Thoracic aorta (tissue), 2 donors: ENCODE measurements around the gene ALKBH7. TPM values are rescaled to one million over a fixed set of nuclear protein-coding genes. Genes with fewer than 3 reads are reported as not detected.

Source experiments
- ATAC-seq: fragments of 150-250 bp; one replicate; pipeline ENCODE4 v1.8.0; 2017; ENCODE audit warnings: low read depth; ENCODE audit not compliant: insufficient number of reproducible peaks, low FRiP score
- DNase-seq: peaks from one replicate; pipeline ENCODE4 v3.0.0-alpha.2; 2020; ENCODE audit warnings: low spot score
- H3K27ac ChIP-seq, 2 donors: fragments of 200-600 bp; sonication (generic); 1 replicate in 1 of 2; 2 replicates in 1 of 2; pipeline ENCODE4 v1.5.1; 2016; ENCODE audit warnings: mild to moderate bottlenecking in 2 of 2, moderate library complexity in 2 of 2
- H3K27me3 ChIP-seq: fragments of 200-600 bp; sonication (generic); replicated peaks from 2 replicates; pipeline ENCODE4 v1.6.0; 2016; ENCODE audit warnings: mild to moderate bottlenecking; ENCODE audit not compliant: insufficient read depth
- H3K36me3 ChIP-seq: fragments of 200-600 bp; sonication (generic); one replicate; pipeline ENCODE4 v1.5.1; 2016
- H3K4me1 ChIP-seq, 2 donors: fragments of 200-600 bp; sonication (generic); 1 replicate in 1 of 2; 2 replicates in 1 of 2; pipeline versions ENCODE4 v1.5.1 to v1.6.0; 2016; ENCODE audit warnings: low read depth in 2 of 2, mild to moderate bottlenecking in 1 of 2; ENCODE audit not compliant: control insufficient read depth in 1 of 2
- H3K4me3 ChIP-seq: fragments of 200-600 bp; sonication (generic); 2 replicates; pipeline ENCODE4 v1.5.1; 2016; ENCODE audit warnings: mild to moderate bottlenecking
- H3K9me3 ChIP-seq: fragments of 200-600 bp; sonication (generic); 2 replicates; pipeline ENCODE4 v1.5.1; 2016
- CTCF ChIP-seq: fragments of 200-600 bp; sonication (generic); IDR thresholded peaks from one replicate; pipeline ENCODE4 v1.5.1; 2019; ENCODE audit warnings: antibody characterized with exemption
- total RNA-seq, 2 donors: library from RNA; depleted of rRNA; stranded (reverse); fragments of >200 nt; gene quantifications; one replicate each; pipeline versions ENCODE4 v1.1.0 to v1.2.3, GENCODE V29; 2016

The ALKBH7 gene
- total RNA-seq, 2 donors from 2014 or later = 29.1 to 37.6 TPM

DNA sequence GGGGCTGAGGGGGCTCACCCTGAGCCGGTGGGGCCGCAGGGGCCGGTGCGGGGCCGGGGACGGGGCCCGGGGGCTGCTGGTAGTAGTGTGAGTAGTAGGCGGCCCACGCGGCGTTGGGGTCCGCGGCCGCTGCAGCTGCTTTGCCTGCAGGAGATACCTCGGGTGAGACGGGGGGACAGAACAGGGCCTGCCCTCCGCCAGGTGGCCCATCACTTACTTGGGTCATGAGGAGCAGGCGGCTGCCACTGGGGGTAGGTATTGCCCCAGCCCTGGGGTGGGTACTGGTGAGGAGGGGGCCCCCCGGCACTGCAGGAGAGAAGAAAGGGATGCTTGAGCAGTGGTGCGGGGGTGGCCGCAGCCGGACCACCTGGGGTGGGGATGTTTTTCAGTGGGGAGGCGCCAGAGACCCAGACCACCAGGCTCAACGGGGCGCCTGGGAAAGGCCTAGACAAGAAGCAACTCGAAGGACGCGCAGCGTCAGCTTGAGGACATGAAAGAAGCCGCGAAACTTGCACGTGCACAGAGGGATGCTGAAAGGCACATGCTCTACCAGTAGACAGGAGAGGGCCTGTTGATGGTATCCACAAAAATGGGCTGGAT is 43.1 kb downstream of the ALKBH7 start:
- DNase-seq (no peak), ATAC-seq (no peak)
- no peak for TF ChIP-seq CTCF
- Histone ChIP-seq H3K27me3 (no peaks in the 10 kb centered on the region), H3K36me3 (peaks cover 65% of the 10 kb centered on the region), H3K4me3 (no peak overlapping the region), H3K9me3 (no peaks in the 10 kb centered on the region), H3K27ac (no peak overlapping the region), H3K4me1 (no peaks in the 10 kb centered on the region)

GRCh38 chr19:6416658-6417405 is 44.2 kb downstream of the ALKBH7 start:
- Histone ChIP-seq H3K4me3 (no peak overlapping the region), H3K36me3 (peaks cover 70% of the 10 kb centered on the region), H3K27ac (no peak overlapping the region), H3K27me3 (no peaks in the 10 kb centered on the region), H3K4me1 (peaks cover 0 to 5% of the 10 kb centered on the region in 2 donors), H3K9me3 (no peaks in the 10 kb centered on the region)
- no peak for DNase-seq
- TF ChIP-seq CTCF = no peak
- no peak for ATAC-seq

DNA sequence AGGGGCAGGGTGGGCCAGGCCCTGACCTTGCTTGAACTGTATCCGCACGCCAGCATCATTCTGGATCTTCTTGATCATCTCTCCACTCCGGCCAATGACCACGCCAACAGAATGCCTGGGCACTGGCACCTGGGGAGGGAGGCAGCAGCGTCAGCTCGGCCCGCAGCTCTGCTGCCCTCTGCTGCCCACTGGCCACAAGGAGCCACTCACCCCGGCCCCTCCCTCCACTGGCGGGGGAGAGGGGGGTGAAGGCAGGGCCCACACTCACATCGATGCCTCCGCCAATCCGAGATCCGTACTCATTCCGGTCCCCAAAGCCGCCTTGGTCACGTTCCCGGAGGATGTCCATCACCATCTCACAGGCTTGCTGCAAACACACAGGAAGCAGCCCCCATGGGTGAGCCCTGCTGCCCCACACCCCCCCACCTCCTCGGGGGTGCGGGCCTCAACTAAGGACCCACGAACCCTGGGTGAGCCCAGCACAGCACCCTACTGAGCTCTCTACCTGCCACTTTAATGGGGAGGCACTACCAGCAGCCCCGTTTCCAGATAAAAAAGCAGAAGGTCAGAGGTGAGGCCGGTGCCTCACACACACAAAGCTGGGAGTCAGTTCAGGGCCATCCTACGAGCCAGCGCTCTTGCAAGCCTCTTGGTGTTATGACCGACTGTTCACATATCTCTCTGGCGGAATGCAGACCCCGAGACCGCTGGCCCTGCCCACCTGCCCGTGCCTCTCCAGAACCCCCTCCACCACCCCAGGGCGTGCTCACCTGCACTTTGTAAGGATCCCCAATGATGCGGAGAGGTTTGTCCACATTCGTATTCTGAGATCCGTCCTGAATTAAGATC is 45.3 kb downstream of the ALKBH7 start:
- Histone ChIP-seq H3K9me3 (no peaks in the 10 kb centered on the region), H3K4me3 (no peak overlapping the region), H3K36me3 (peaks cover 70% of the 10 kb centered on the region), H3K27ac (no peak overlapping the region), H3K4me1 (peaks cover 5 to 16% of the 10 kb centered on the region in 2 donors), H3K27me3 (no peaks in the 10 kb centered on the region)
- ATAC-seq (no peak), DNase-seq (no peak)
- no peak for TF ChIP-seq CTCF

DNA sequence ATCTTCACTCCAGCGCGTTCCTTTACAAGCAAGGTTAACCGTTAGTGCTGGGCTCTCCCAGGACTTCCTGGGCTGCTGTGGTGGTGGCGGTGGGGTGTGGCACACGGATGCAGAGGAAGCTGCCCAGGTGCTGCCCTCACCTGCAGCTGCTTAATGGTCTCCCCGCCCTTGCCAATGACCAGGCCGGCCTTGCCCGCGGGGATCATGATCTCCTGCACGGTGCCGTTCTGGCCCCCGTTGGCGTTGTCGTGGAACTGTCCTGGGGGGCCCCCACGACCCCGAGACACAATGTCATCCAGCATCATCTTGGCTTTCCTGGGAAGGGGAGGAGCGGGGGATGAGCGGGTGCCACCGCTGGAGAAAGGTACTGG is 46.0 kb downstream of the ALKBH7 start:
- no peak overlapping the region for H3K27ac ChIP-seq

More for the DNA sequence above, 46.0 kb downstream of the ALKBH7 start:
- TF ChIP-seq CTCF = no peak
- H3K27me3 ChIP-seq = no peaks in the 10 kb centered on the region
- no peaks in the 10 kb centered on the region for H3K9me3 ChIP-seq
- ATAC-seq = no peak
- no peak for DNase-seq
- peaks cover 11 to 22% of the 10 kb centered on the region in 2 donors for H3K4me1 ChIP-seq
- H3K36me3 ChIP-seq = peaks cover 70% of the 10 kb centered on the region
- no peak overlapping the region for H3K4me3 ChIP-seq
